AG09319 (cell line): Measurements from ENCODE around the gene ATG7.

Experiments
- DNase-seq: peaks from one replicate; pipeline ENCODE4 v3.0.0-alpha.2; 2010; ENCODE audit warnings: low read depth; ENCODE audit errors: extremely low read depth
- CTCF ChIP-seq: IDR thresholded peaks from 2 replicates; pipeline ENCODE4 v1.5.1; 2011; ENCODE audit warnings: low read depth, mild to moderate bottlenecking, inconsistent platforms, low read length, moderate library complexity

The ATG7 gene

GRCh38 chr3:11464356-11464755, 192.2 kb downstream of the ATG7 start:
- DNase-seq, result no peak
- no peak for TF ChIP-seq CTCF

GRCh38 chr3:11465744-11466616, 193.8 kb downstream of the ATG7 start:
- peak; percentile 35 for DNase-seq
- TF ChIP-seq CTCF, result no peak

- DNase-seq, result no peak
- no peak for TF ChIP-seq CTCF
Observed at GRCh38 chr3:11467875-11468274, 195.7 kb downstream of the ATG7 start.

GRCh38 chr3:11470031-11470853, 198.0 kb downstream of the ATG7 start:
- no peak for DNase-seq
- TF ChIP-seq CTCF, result no peak

GRCh38 chr3:11475324-11475723, 203.1 kb downstream of the ATG7 start:
- no peak for DNase-seq
- no peak for TF ChIP-seq CTCF

- no peak for TF ChIP-seq CTCF
- DNase-seq, result no peak
Observed at GRCh38 chr3:11476735-11477144, 204.5 kb downstream of the ATG7 start.

- no peak for TF ChIP-seq CTCF
- peak; percentile 47 for DNase-seq
Observed at GRCh38 chr3:11477407-11477911, 205.3 kb downstream of the ATG7 start.
